K562 (cell line): ENCODE data around the gene PDE11A. TPM values are rescaled to one million over a fixed set of nuclear protein-coding genes. Genes with fewer than 3 reads are reported as not detected.

Experiments used
- ATAC-seq: fragments of 200-7000 bp; cut with Tn5 transposase; 3 replicates; pipeline ENCODE4 v1.9.1; 2020; ENCODE audit warnings: moderate library complexity
- BruUV-seq: library from RNA; stranded (reverse); fragments of 400-500 nt; replicated peaks from 2 replicates; lab custom pipeline; 2021; lab: Mats Ljungman, UMichigan
- CTCF ChIA-PET: fragments of 300-600 bp; formaldehyde crosslinking; extraction: SDS; loops from one replicate; lab custom pipeline; 2021; ENCODE audit warnings: low intra/inter-chr PET ratio; lab: Yijun Ruan, JAX
- POLR2A ChIA-PET: fragments of 300-600, 350-650 bp; sonication (Branson Sonifier 250); formaldehyde crosslinking; extraction: SDS; loops from one replicate; lab custom pipeline; 2021; ENCODE audit warnings: antibody characterized with exemption, inconsistent platforms; lab: Yijun Ruan, JAX
- DNase-seq, 4 experiments: peaks; one replicate each; pipeline versions ENCODE4 v3.0.0 to v3.0.0-alpha.2; 2011 to 2018; ENCODE audit warnings: low spot score in 3 of 4, mixed read lengths in 3 of 4; ENCODE audit errors: extremely low read depth in 1 of 4
- FAIRE-seq: peaks from 2 replicates; lab custom pipeline; 2011; peaks lifted over from hg19 to GRCh38; lab: Jason Lieb, UNC
- H2AFZ ChIP-seq: 2 replicates; pipeline ENCODE4 v1.6.0; 2011; ENCODE audit warnings: low read depth, low read length, control low read depth, inconsistent platforms
- H3K27ac ChIP-seq: fragments of 200-600 bp; 3 replicates; pipeline ENCODE4 v1.8.0; 2011; ENCODE audit warnings: low read depth, mild to moderate bottlenecking, control low read depth, inconsistent platforms, low read length, moderate library complexity, mixed read lengths; ENCODE audit errors: extremely low read depth
- H3K27me3 ChIP-seq, 2 experiments: fragments of 300-600 bp in 1 of 2; 2 replicates in 1 of 2; 3 replicates in 1 of 2; pipeline versions ENCODE4 v1.6.0 to v1.8.0; 2011; ENCODE audit warnings: inconsistent platforms in 2 of 2, low read length in 2 of 2, mild to moderate bottlenecking in 1 of 2, mixed read lengths in 1 of 2, moderate library complexity in 1 of 2; ENCODE audit not compliant: control insufficient read depth in 2 of 2, insufficient read depth in 2 of 2
- H3K36me3 ChIP-seq: fragments of 300-600 bp; 3 replicates; pipeline ENCODE4 v1.8.0; 2011; ENCODE audit warnings: mild to moderate bottlenecking, low read length, inconsistent platforms; ENCODE audit not compliant: control insufficient read depth, insufficient read depth
- H3K4me1 ChIP-seq, 2 experiments: fragments of 200-600 bp in 1 of 2; replicated peaks in 1 of 2; 2 replicates in 1 of 2; 3 replicates in 1 of 2; pipeline versions ENCODE4 v1.5.1 to v1.8.0; 2011; ENCODE audit warnings: inconsistent platforms in 2 of 2, low read length in 2 of 2, mild to moderate bottlenecking in 1 of 2, mixed read lengths in 1 of 2, moderate library complexity in 1 of 2; ENCODE audit not compliant: control insufficient read depth in 2 of 2, insufficient read depth in 2 of 2
- H3K4me2 ChIP-seq: 2 replicates; pipeline ENCODE4 v1.6.1; 2011; ENCODE audit warnings: low read length, control low read depth, inconsistent platforms, mixed read lengths; ENCODE audit not compliant: insufficient read depth
- H3K4me3 ChIP-seq: fragments of 200-600 bp; sonication (generic), shearing (Covaris generic); 2 replicates; pipeline ENCODE4 v1.5.1; 2016; ENCODE audit warnings: control low read depth, inconsistent platforms
- H3K79me2 ChIP-seq: fragments of 200-600 bp; 3 replicates; pipeline ENCODE4 v1.8.0; 2011; ENCODE audit warnings: low read length, inconsistent platforms; ENCODE audit not compliant: control insufficient read depth, insufficient read depth
- H3K9ac ChIP-seq, 2 experiments: 2 replicates each; pipeline versions ENCODE4 v1.6.0 to v1.6.1; 2011; ENCODE audit warnings: low read depth in 2 of 2, low read length in 2 of 2, control low read depth in 1 of 2, inconsistent platforms in 1 of 2, mild to moderate bottlenecking in 1 of 2, mixed read lengths in 1 of 2; ENCODE audit not compliant: insufficient read depth in 1 of 2
- H3K9me1 ChIP-seq: one replicate; pipeline ENCODE4 v1.6.0; 2011; ENCODE audit warnings: inconsistent platforms, mild to moderate bottlenecking, low read length, moderate library complexity; ENCODE audit not compliant: control insufficient read depth, insufficient read depth
- H3K9me3 ChIP-seq: replicated peaks from 2 replicates; pipeline ENCODE4 v1.5.1; 2011; ENCODE audit warnings: low read depth, low read length, inconsistent platforms; ENCODE audit not compliant: control insufficient read depth, insufficient read depth
- H4K20me1 ChIP-seq: replicated peaks from 2 replicates; pipeline ENCODE4 v1.6.1; 2011; ENCODE audit warnings: low read length, inconsistent platforms, mixed read lengths; ENCODE audit not compliant: control insufficient read depth, insufficient read depth
- CBFA2T3 ChIP-seq: fragments of 450-650 bp; IDR thresholded peaks from 2 replicates; pipeline ENCODE4 v1.6.1; 2017
- DPF2 ChIP-seq: fragments of 450-650 bp; IDR thresholded peaks from 2 replicates; pipeline ENCODE4 v1.6.1; 2016
- EHMT2 ChIP-seq: fragments of 450-650 bp; IDR thresholded peaks from 2 replicates; pipeline ENCODE4 v1.6.1; 2018; ENCODE audit warnings: antibody characterized with exemption
- EP400 ChIP-seq: fragments of 450-650 bp; IDR thresholded peaks from 2 replicates; pipeline ENCODE4 v1.6.1; 2017; ENCODE audit warnings: antibody characterized with exemption, mild to moderate bottlenecking, moderate library complexity
- HLTF ChIP-seq: fragments of 450-650 bp; IDR thresholded peaks from 2 replicates; pipeline ENCODE4 v1.6.1; 2016
- JUND ChIP-seq, 2 experiments: IDR thresholded peaks; 2 replicates in 1 of 2; 3 replicates in 1 of 2; pipeline ENCODE4 v1.6.1; 2011; ENCODE audit warnings: borderline replicate concordance in 2 of 2, low read depth in 2 of 2, low read length in 2 of 2, improper control_type of control experiment in 1 of 2, missing biosample characterization in 1 of 2, missing genetic modification characterization in 1 of 2, missing genetic modification reagents in 1 of 2
- KDM1A ChIP-seq, 2 experiments: fragments of 450-650 bp; IDR thresholded peaks; 2 replicates each; pipeline ENCODE4 v1.6.1; 2016; ENCODE audit warnings: mild to moderate bottlenecking in 2 of 2
- LARP7 ChIP-seq: fragments of 450-650 bp; IDR thresholded peaks from 2 replicates; pipeline ENCODE4 v1.6.1; 2016
- MYC ChIP-seq, 2 experiments: fragments of 250-450 bp in 1 of 2; sonication (Bioruptor Pico) in 1 of 2; IDR thresholded peaks; 2 replicates each; pipeline versions ENCODE4 v1.5.1 to v1.6.1; 2012 to 2021; ENCODE audit warnings: low read depth in 2 of 2, borderline replicate concordance in 1 of 2, improper control_type of control experiment in 1 of 2, low read length in 1 of 2, mild to moderate bottlenecking in 1 of 2, moderate library complexity in 1 of 2
- RAD51 ChIP-seq: fragments of 450-650 bp; IDR thresholded peaks from 2 replicates; pipeline ENCODE4 v1.7.1; 2016; ENCODE audit warnings: low read depth, mild to moderate bottlenecking, borderline replicate concordance
- RBFOX2 ChIP-seq: fragments of 200-400 bp; formaldehyde crosslinking; IDR thresholded peaks from 2 replicates; pipeline ENCODE4 v1.6.1; 2017; ENCODE audit warnings: low read depth, mild to moderate bottlenecking, low read length, moderate library complexity
- RNF2 ChIP-seq: sonication (generic); IDR thresholded peaks from 2 replicates; pipeline ENCODE4 v1.6.1; 2016
- SMARCE1 ChIP-seq: fragments of 450-650 bp; IDR thresholded peaks from 2 replicates; pipeline ENCODE4 v1.7.1; 2016; ENCODE audit warnings: mild to moderate bottlenecking
- STAG1 ChIP-seq: sonication (generic); formaldehyde crosslinking; IDR thresholded peaks from 2 replicates; pipeline ENCODE4 v1.5.0; 2020; ENCODE audit warnings: missing genetic modification reagents, borderline replicate concordance
- TCF3 ChIP-seq: sonication (generic); formaldehyde crosslinking; IDR thresholded peaks from 2 replicates; pipeline ENCODE4 v1.4.0; 2020; ENCODE audit warnings: mild to moderate bottlenecking, missing genetic modification reagents
- ZNF224 ChIP-seq: sonication (generic); formaldehyde crosslinking; IDR thresholded peaks from 2 replicates; pipeline ENCODE4 v1.8.0; 2022; ENCODE audit warnings: mild to moderate bottlenecking, missing genetic modification reagents
- ZNF354B ChIP-seq: fragments of 250-450 bp; sonication (Bioruptor Pico); IDR thresholded peaks from 2 replicates; pipeline ENCODE4 v1.4.0; 2020
- ZNF76 ChIP-seq: fragments of 250-450 bp; sonication (Bioruptor Pico); IDR thresholded peaks from 2 replicates; pipeline ENCODE4 v1.4.0; 2020; ENCODE audit warnings: mild to moderate bottlenecking, moderate library complexity, borderline replicate concordance
- WGBS: fragments of 100-300 bp; shearing (Covaris generic); methylation state at CpG from one replicate; pipeline ENCODE4 v1.1.6; 2016; ENCODE audit warnings: low coverage, mixed read lengths; ENCODE audit not compliant: insufficient coverage; ENCODE audit errors: missing lambda C conversion rate; 5-methylcytosine and 5-hydroxymethylcytosine counted together
- in situ Hi-C: fragments of 300-500 bp; cut with MboI; formaldehyde crosslinking; loops from 4 replicates; pipeline ENCODE4 v1.15.0; 2018; ENCODE audit warnings: inconsistent platforms, mixed read lengths
- intact Hi-C: fragments of 100-400 bp; cut with micrococcal nuclease; formaldehyde crosslinking; loops from 2 replicates; pipeline ENCODE4 v1.14.2; 2022
- polyA plus RNA-seq, 8 experiments: library from polyadenylated mRNA; depleted of rRNA in 4 of 8; stranded (reverse) in 5 of 8; unstranded in 3 of 8; fragments of >200 nt; fragmentation: Nextera tagmentation in 2 of 8; fragmentation: Illumina TruSeq in 1 of 8; extraction: Ambion mirVana in 2 of 8; extraction: Trizol in 1 of 8; gene quantifications; 2 replicates each; pipeline versions ENCODE4 v1.2.1 to v1.2.3, GENCODE V29; 2011 to 2014; ENCODE audit warnings: inconsistent platforms in 1 of 8, missing spikeins in 1 of 8
- total RNA-seq, 7 experiments: library from RNA; depleted of rRNA in 6 of 7; stranded (reverse); fragments of >200 nt in 6 of 7; fragmentation: Illumina TruSeq in 2 of 7; extraction: Trizol in 2 of 7; gene quantifications; 2 replicates each; pipeline versions ENCODE4 v1.2.1 to v1.2.3, GENCODE V29; 2011 to 2021; ENCODE audit warnings: low replicate concordance in 1 of 7
- TF ChIP-seq, protein P1 (sequence below): IDR thresholded peaks from 3 replicates; pipeline ENCODE4 v1.6.1; 2011; ENCODE audit warnings: borderline replicate concordance, mild to moderate bottlenecking; ENCODE audit not compliant: insufficient read length, insufficient read depth
- TF ChIP-seq, protein P2 (sequence below): fragments of 250-450 bp; sonication (Bioruptor Pico); IDR thresholded peaks from 2 replicates; pipeline ENCODE4 v1.4.0; 2020; ENCODE audit warnings: mild to moderate bottlenecking, moderate library complexity, borderline replicate concordance

Gene PDE11A
- total and polyA plus RNA-seq, 9 of the 15 experiments (the other 6 are each of a cell fraction or from before 2014, with no cell fraction given) = 3.2 to 22.1 (median 5.7) TPM

DNA sequence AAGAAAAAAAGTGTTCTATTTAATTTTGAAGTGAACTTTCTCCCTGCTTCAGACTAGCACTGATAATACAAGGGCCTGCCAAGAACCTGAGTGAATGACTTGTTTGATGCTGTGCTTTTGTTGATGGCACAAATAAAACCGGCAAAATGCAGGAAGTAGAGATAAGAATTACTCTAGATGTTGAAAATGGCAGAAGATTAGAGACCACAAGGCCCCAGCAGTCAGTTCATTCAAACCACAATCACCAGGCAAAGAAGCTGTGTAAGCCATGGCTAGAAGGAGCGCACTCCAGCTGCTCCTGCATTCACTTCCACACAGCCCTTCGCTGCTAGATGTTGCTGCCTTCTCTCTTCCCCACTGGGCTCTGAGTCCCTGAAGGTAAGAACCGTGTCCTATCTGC is 383.0 kb downstream of the PDE11A start:
- in situ Hi-C loops (no loop called here), intact Hi-C loops (loop anchor here (5.0 kb wide), 1 partner anchor 52 kb away; no protein-coding TSS in a partner anchor)
- Histone ChIP-seq H3K4me2 (no peak overlapping the region), H3K36me3 (no peaks in the 10 kb centered on the region), H3K27ac (no peak overlapping the region), H2AFZ (peak overlapping the region; percentile 63), H3K4me1 (peaks cover 7 to 27% of the 10 kb centered on the region in 2 experiments; a peak in 4 of 5 replicates), H3K9me1 (no peaks in the 10 kb centered on the region), H4K20me1 (no peaks in the 10 kb centered on the region), H3K9ac (peak overlapping the region in 1 of 2 experiments; percentile 38; a peak in 1 of 4 replicates), H3K27me3 (no peaks in the 10 kb centered on the region), H3K4me3 (no peak overlapping the region), H3K79me2 (no peaks in the 10 kb centered on the region), H3K9me3 (no peaks in the 10 kb centered on the region)
- ATAC-seq (peak; percentile 61), FAIRE-seq (no peak), DNase-seq (peak in 2 of 4 experiments; percentile 22 to 42)
- ChIA-PET CTCF (no interaction called here), POLR2A (interaction anchor here (0.5 to 1.0 kb wide), 2 partner anchors 10 to 59 kb away, joined by 3 to 4 read pairs; no protein-coding TSS in a partner anchor)
- WGBS = 11% methylated on average over 4 of the region's 4 CpGs
- no TSS peak for BruUV-seq
- TF ChIP-seq HLTF (no peak), CBFA2T3 (peak; percentile 62; the same call in 1 of the 2 replicates), RBFOX2 (no peak), RAD51 (no peak), ZNF76 (CRISPR knock-in tag) (no peak), RNF2 (no peak; the same call in 1 of the 2 replicates), KDM1A (IDR thresholded peaks at IDR 0.05) (0 out of 4 replicates have a peak, but pooled peaks of 1 of the 2 experiments have one; percentile 6), EHMT2 (no peak), TCF3 (CRISPR knock-in tag) (0 out of 2 replicates have a peak, but pooled peaks have one; percentile 13), ZNF224 (no peak), ZNF354B (CRISPR knock-in tag) (no peak), SMARCE1 (peak; percentile 67; the same call in 1 of the 2 replicates), DPF2 (peak; percentile 25; the same call in 1 of the 2 replicates), LARP7 (no peak), EP400 (no peak), STAG1 (no peak), MYC (IDR thresholded peaks at IDR 0.05; ENCODE audit: low read depth, low read length) (peak; percentile 14; the same call in 1 of the 2 replicates), MYC (CRISPR knock-in tag; IDR thresholded peaks at IDR 0.05; ENCODE audit: borderline replicate concordance, low read depth) (no peak), JUND (IDR thresholded peaks at IDR 0.05; ENCODE audit: borderline replicate concordance, low read depth, low read length) (no peak), JUND (tag; IDR thresholded peaks at IDR 0.05; ENCODE audit: borderline replicate concordance, low read depth, low read length) (no peak; the same call in 2 of the 3 replicates)
- TF ChIP-seq, protein P1, sequence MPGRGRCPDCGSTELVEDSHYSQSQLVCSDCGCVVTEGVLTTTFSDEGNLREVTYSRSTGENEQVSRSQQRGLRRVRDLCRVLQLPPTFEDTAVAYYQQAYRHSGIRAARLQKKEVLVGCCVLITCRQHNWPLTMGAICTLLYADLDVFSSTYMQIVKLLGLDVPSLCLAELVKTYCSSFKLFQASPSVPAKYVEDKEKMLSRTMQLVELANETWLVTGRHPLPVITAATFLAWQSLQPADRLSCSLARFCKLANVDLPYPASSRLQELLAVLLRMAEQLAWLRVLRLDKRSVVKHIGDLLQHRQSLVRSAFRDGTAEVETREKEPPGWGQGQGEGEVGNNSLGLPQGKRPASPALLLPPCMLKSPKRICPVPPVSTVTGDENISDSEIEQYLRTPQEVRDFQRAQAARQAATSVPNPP = no peak
- TF ChIP-seq, protein P2, sequence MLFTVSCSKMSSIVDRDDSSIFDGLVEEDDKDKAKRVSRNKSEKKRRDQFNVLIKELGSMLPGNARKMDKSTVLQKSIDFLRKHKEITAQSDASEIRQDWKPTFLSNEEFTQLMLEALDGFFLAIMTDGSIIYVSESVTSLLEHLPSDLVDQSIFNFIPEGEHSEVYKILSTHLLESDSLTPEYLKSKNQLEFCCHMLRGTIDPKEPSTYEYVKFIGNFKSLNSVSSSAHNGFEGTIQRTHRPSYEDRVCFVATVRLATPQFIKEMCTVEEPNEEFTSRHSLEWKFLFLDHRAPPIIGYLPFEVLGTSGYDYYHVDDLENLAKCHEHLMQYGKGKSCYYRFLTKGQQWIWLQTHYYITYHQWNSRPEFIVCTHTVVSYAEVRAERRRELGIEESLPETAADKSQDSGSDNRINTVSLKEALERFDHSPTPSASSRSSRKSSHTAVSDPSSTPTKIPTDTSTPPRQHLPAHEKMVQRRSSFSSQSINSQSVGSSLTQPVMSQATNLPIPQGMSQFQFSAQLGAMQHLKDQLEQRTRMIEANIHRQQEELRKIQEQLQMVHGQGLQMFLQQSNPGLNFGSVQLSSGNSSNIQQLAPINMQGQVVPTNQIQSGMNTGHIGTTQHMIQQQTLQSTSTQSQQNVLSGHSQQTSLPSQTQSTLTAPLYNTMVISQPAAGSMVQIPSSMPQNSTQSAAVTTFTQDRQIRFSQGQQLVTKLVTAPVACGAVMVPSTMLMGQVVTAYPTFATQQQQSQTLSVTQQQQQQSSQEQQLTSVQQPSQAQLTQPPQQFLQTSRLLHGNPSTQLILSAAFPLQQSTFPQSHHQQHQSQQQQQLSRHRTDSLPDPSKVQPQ = no peak
